ES-I3 (cell line): ENCODE data around the gene MED12.

Experiments
- H3K36me3 ChIP-seq: 2 replicates; pipeline ENCODE4 v1.6.1; 2013; ENCODE audit warnings: mild to moderate bottlenecking, low read length, control low read depth, moderate library complexity; ENCODE audit not compliant: insufficient read depth
- H3K4me1 ChIP-seq: 2 replicates; pipeline ENCODE4 v1.6.1; 2013; ENCODE audit warnings: mild to moderate bottlenecking, control low read depth, low read length; ENCODE audit not compliant: insufficient read depth
- H3K9ac ChIP-seq: 2 replicates; pipeline ENCODE4 v1.6.1; 2013; ENCODE audit warnings: low read depth, mild to moderate bottlenecking, low read length, moderate library complexity
- H3K9me3 ChIP-seq: 2 replicates; pipeline ENCODE4 v1.6.1; 2013; ENCODE audit warnings: mild to moderate bottlenecking, low read length, moderate library complexity; ENCODE audit not compliant: control insufficient read depth, insufficient read depth

MED12 gene

DNA sequence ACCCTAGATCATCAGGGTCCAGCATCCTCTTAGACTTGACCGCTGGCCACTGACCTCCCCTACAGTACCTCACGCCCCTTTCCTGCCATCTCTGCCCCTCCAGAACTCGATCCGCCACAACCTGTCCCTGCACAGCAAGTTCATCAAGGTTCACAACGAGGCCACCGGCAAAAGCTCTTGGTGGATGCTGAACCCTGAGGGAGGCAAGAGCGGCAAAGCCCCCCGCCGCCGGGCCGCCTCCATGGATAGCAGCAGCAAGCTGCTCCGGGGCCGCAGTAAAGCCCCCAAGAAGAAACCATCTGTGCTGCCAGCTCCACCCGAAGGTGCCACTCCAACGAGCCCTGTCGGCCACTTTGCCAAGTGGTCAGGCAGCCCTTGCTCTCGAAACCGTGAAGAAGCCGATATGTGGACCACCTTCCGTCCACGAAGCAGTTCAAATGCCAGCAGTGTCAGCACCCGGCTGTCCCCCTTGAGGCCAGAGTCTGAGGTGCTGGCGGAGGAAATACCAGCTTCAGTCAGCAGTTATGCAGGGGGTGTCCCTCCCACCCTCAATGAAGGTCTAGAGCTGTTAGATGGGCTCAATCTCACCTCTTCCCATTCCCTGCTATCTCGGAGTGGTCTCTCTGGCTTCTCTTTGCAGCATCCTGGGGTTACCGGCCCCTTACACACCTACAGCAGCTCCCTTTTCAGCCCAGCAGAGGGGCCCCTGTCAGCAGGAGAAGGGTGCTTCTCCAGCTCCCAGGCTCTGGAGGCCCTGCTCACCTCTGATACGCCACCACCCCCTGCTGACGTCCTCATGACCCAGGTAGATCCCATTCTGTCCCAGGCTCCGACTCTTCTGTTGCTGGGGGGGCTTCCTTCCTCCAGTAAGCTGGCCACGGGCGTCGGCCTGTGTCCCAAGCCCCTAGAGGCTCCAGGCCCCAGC is 17.6 kb upstream of the MED12 start:
- Histone ChIP-seq H3K9me3 (no peaks in the 10 kb centered on the region), H3K4me1 (peaks cover 43% of the 10 kb centered on the region), H3K36me3 (no peaks in the 10 kb centered on the region), H3K9ac (peak overlapping the region; percentile 11; the same call in 1 of the 2 replicates)

GRCh38 chrX:71102292-71102691 is 16.1 kb upstream of the MED12 start:
- Histone ChIP-seq H3K9me3 (no peaks in the 10 kb centered on the region), H3K4me1 (peaks cover 42% of the 10 kb centered on the region), H3K36me3 (no peaks in the 10 kb centered on the region), H3K9ac (no peak overlapping the region)

GRCh38 chrX:71103110-71103983 is 15.0 kb upstream of the MED12 start:
- H3K4me1 ChIP-seq = peaks cover 38% of the 10 kb centered on the region

DNA sequence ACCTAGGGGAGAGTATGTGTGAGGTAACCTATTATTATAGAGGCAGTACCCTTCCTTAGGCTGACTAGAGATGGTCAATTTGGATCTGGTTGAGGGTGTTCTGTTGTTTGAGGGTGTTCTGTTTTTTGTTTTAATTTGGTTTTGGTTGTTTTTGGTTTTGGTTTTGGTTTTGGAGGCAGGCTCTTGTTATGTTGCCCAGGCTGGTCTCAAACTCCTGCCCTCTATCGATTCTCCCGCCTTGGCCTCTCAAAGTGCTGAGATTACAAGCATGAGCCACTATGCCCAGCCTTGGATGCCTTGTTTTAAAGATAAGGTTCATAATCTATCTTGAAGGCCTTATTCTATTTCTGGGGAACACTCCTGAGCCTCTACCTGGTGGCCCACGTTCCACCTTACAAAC is 12.8 kb upstream of the MED12 start:
- no peaks in the 10 kb centered on the region for H3K36me3 ChIP-seq
- no peak overlapping the region for H3K9ac ChIP-seq
- no peaks in the 10 kb centered on the region for H3K9me3 ChIP-seq
- H3K4me1 ChIP-seq = peaks cover 27% of the 10 kb centered on the region

More at GRCh38 chrX:71103110-71103983, 15.0 kb upstream of the MED12 start:
- Histone ChIP-seq H3K9me3 (no peaks in the 10 kb centered on the region), H3K9ac (peak overlapping the region; percentile 58), H3K36me3 (no peaks in the 10 kb centered on the region)

DNA sequence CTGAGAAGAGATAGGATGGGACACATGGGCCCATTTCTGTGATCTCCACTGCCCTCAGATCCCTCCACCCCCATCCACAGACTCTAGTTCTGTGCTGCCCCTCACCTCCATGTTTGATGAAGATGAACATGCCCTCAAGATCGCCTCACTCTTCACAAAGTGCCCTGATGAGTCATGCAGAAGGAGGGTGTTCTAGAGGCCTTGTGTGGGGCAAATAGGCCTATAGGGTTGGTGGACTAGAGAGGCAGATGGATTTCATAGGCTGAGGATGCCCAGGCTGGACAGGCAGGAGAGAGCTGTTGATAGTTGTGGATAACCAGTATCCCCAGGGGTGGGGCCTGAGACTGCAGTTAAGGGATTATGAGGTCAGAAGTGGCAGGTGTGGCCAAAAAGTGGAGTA is 12.0 kb upstream of the MED12 start, which contains the start of gene CXorf65:
CXorf65 (minus strand) TSS at position 314 of the 400 bp plus-strand sequence; CDS start at position 130, 184 bp downstream.
- no peak within 1 kb of the TSS for H3K9ac ChIP-seq
- peaks cover 21% of the 10 kb centered on the region for H3K4me1 ChIP-seq
- H3K36me3 ChIP-seq = no peaks in the 10 kb centered on the region
- no peaks in the 10 kb centered on the region for H3K9me3 ChIP-seq

- Histone ChIP-seq H3K4me1 (peaks cover 13% of the 10 kb centered on the region), H3K36me3 (no peaks in the 10 kb centered on the region), H3K9ac (no peak overlapping the region), H3K9me3 (no peaks in the 10 kb centered on the region)
Observed at GRCh38 chrX:71107245-71107644, 11.2 kb upstream of the MED12 start.

DNA sequence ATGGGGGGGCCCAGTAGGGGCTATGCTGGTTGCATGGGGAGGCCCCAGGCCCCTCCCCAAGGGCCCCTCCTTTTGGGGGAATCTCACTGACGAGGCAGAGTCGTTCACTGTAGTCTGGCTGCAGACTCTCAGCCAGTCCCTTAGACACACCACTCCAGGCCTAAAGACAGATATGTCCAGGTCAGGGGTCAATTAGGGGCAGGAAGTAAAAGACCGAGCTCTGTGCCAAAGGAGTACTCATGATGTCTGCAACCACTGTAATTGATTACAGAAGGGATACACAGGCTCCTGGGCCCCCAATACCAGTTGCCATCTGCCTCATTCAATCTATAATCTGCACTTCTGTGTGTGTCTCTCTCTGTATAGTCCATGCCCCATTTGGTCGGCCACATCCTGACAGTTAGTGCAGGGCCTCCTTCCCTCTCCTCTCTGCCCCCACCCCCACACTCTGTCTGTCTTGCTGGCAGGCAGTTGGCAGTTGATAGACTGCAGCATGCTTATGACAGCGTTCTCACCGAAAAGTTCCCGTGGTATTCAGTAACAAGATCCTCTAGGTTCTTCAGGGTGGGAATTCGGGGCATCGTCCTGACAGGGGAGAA is 10.5 kb upstream of the MED12 start:
- no peak overlapping the region for H3K9ac ChIP-seq
- H3K9me3 ChIP-seq = no peaks in the 10 kb centered on the region
- H3K4me1 ChIP-seq = peaks cover 8% of the 10 kb centered on the region
- H3K36me3 ChIP-seq = no peaks in the 10 kb centered on the region

GRCh38 chrX:71109051-71109450 is 9.3 kb upstream of the MED12 start:
- Histone ChIP-seq H3K9ac (no peak overlapping the region), H3K4me1 (peaks cover 6% of the 10 kb centered on the region), H3K9me3 (no peaks in the 10 kb centered on the region), H3K36me3 (no peaks in the 10 kb centered on the region)

DNA sequence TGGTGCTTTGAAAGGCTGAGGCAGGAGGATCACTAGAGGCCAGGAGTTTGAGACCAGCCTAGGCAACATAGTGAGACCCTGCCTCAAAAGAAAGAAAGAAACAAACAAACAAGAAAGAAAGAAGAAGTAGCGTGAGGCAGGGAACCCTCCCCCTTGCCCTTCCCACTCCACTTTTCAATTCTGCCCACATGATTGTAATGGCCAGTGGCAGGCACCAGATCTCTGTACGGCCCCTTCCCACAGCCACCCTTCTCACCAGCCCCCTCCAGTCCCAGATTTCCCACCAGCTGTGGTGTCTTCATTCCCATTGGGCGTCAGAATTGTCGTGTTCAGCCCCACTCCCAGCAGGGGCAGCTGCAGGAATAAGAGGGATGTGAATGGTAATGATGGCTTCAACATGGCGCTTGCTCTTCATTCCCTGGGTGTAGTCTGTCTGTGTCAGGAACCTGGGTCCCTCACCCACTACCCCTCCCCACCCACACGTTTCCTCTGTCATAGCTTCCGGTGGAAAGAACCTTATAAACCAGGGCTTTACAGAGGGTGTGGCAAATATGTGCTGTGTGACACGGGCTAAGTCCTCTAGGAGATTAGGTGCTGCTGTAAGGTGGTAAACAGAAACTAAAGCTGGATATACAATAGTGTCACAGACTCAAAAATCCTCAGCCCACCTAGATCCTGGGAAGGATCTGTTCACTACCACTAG is 7.1 kb upstream of the MED12 start, which contains the start of gene IL2RG:
IL2RG (minus strand) TSS at position 437 of the 703 bp plus-strand sequence; CDS start at position 399, 38 bp downstream.
- Histone ChIP-seq H3K36me3 (no peaks in the 10 kb centered on the region), H3K4me1 (no peaks in the 10 kb centered on the region; the same call in 1 of the 2 replicates), H3K9me3 (no peaks in the 10 kb centered on the region), H3K9ac (no peak within 1 kb of the TSS)

DNA sequence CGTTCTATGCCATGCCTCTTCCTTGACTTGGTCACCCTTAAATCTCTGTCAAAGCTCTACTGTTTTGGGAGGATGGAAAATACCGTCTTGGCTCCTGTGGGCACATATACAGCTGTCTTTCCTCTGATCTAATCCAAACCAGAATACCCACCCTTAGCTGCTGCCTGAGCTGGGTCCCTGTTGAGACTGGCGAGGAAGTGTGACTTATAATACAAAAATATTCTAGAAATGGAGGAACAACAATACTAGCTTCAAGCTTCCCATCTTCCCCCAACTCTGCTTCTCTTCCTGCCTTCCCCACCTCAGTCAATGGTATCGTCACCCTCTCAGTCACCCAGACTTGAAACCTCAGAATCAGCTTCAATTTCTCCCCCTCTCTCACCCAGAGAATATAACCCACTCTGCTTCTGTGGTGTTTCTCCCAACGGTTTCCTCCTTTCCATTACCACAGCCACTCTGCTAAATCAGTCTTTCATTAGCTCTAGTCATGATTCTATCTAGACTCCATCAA is 6.4 kb upstream of the MED12 start:
- no peaks in the 10 kb centered on the region; the same call in 1 of the 2 replicates for H3K4me1 ChIP-seq
- no peaks in the 10 kb centered on the region for H3K36me3 ChIP-seq
- no peaks in the 10 kb centered on the region for H3K9me3 ChIP-seq
- H3K9ac ChIP-seq = no peak overlapping the region

DNA sequence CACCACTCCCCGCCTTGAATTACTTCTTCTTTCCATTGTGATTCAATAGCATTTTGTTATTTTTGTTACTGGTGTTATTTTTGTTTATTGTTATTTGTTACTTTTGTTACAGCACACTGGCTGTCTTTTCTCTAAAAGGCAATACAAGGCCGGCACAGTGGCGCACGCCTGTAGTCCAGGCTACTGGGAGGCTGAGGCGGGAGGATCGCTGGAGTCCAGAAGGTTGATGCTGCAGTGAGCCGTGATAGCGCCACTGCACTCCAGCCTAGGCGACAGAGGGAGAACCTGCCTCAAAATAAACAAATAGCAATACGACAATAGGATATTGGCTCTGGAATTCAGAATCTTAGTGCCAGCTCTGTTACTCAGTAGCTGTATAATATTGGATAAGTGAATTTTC is 1.0 kb upstream of the MED12 start:
- H3K36me3 ChIP-seq = no peaks in the 10 kb centered on the region; the same call in 1 of the 2 replicates
- no peaks in the 10 kb centered on the region for H3K9me3 ChIP-seq
- H3K9ac ChIP-seq = peak overlapping the region; percentile 79; the same call in 1 of the 2 replicates

DNA sequence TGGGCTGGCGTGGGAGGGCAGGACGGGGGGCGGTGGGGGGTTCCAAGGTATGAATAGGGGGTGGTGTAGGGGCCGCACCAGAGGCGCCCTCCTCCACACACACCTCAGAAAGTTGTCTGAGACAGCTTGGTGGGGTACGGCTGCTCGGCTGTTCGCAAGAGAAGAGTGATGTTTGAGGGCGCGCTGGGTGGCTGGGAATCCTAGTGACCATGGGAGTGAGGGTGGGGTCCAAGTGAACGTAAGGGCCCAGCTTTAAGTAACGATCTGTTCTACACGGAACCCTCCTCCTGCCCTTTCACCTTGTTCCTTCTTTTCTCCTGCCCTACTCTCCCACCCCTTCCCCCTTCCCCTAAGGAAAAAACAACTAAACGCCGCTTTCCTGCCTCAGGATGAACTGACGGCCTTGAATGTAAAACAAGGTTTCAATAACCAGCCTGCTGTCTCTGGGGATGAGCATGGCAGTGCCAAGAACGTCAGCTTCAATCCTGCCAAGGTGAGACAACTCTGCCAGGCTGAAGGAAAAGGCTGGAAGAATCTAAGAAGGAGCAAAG is 664 bp downstream of the MED12 start:
- no peaks in the 10 kb centered on the region; the same call in 1 of the 2 replicates for H3K36me3 ChIP-seq
- H3K4me1 ChIP-seq = no peaks in the 10 kb centered on the region
- no peaks in the 10 kb centered on the region for H3K9me3 ChIP-seq
- peak overlapping the region; percentile 79 for H3K9ac ChIP-seq

More for the DNA sequence above, 1.0 kb upstream of the MED12 start:
- H3K4me1 ChIP-seq = no peaks in the 10 kb centered on the region

DNA sequence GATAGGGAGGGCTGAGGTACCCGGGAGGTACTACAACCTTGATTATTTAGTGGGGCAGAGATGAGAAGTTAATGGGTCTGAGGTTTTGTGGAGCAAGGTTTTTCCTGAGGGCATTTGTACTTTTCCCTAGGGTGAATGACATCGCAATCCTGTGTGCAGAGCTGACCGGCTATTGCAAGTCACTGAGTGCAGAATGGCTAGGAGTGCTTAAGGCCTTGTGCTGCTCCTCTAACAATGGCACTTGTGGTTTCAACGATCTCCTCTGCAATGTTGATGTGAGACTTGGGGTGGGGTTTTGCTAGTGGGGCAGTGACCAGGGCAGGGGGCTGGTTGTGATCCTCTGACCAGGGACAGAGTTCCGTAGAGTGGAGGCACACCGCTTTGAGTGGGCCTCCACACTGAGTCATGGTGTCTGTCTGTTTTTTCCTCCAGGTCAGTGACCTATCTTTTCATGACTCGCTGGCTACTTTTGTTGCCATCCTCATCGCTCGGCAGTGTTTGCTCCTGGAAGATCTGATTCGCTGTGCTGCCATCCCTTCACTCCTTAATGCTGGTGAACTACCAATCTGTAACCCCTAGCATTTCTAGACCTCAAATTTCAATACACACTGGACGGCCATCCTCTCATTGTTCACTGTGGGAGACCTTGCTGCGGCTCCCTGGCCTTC is 9.9 kb downstream of the MED12 start:
- Histone ChIP-seq H3K4me1 (peaks cover 11% of the 10 kb centered on the region), H3K36me3 (no peaks in the 10 kb centered on the region), H3K9ac (no peak overlapping the region), H3K9me3 (no peaks in the 10 kb centered on the region)
